ENCODE measurements around the gene ZNF554.

DNA sequence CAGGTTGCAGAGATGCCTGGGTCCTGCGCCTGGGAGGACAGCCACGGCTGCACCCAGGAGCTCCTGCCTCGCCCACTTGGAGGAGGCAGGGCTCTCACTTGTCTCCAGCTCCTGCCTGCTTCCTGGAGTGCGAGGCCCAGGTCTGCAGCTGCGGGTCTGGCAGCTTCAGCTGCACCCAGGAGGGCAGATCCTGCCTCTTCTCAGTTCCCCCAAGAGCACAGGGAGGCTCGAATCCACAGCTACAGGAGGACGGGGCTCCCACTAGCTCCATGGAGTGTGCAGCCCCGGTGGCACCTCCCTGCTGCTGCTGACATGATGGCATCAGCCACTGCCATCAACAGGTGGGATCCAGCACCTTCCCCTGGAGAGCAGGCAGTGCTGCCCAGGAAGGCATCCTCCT is 4.5 kb downstream of the ZNF554 start:
- TF ChIP-seq, protein P1, sequence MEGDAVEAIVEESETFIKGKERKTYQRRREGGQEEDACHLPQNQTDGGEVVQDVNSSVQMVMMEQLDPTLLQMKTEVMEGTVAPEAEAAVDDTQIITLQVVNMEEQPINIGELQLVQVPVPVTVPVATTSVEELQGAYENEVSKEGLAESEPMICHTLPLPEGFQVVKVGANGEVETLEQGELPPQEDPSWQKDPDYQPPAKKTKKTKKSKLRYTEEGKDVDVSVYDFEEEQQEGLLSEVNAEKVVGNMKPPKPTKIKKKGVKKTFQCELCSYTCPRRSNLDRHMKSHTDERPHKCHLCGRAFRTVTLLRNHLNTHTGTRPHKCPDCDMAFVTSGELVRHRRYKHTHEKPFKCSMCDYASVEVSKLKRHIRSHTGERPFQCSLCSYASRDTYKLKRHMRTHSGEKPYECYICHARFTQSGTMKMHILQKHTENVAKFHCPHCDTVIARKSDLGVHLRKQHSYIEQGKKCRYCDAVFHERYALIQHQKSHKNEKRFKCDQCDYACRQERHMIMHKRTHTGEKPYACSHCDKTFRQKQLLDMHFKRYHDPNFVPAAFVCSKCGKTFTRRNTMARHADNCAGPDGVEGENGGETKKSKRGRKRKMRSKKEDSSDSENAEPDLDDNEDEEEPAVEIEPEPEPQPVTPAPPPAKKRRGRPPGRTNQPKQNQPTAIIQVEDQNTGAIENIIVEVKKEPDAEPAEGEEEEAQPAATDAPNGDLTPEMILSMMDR (IDR thresholded peaks at IDR 0.05; ENCODE audit: insufficient read depth, low read length) = no peak
- TF ChIP-seq, protein P2, sequence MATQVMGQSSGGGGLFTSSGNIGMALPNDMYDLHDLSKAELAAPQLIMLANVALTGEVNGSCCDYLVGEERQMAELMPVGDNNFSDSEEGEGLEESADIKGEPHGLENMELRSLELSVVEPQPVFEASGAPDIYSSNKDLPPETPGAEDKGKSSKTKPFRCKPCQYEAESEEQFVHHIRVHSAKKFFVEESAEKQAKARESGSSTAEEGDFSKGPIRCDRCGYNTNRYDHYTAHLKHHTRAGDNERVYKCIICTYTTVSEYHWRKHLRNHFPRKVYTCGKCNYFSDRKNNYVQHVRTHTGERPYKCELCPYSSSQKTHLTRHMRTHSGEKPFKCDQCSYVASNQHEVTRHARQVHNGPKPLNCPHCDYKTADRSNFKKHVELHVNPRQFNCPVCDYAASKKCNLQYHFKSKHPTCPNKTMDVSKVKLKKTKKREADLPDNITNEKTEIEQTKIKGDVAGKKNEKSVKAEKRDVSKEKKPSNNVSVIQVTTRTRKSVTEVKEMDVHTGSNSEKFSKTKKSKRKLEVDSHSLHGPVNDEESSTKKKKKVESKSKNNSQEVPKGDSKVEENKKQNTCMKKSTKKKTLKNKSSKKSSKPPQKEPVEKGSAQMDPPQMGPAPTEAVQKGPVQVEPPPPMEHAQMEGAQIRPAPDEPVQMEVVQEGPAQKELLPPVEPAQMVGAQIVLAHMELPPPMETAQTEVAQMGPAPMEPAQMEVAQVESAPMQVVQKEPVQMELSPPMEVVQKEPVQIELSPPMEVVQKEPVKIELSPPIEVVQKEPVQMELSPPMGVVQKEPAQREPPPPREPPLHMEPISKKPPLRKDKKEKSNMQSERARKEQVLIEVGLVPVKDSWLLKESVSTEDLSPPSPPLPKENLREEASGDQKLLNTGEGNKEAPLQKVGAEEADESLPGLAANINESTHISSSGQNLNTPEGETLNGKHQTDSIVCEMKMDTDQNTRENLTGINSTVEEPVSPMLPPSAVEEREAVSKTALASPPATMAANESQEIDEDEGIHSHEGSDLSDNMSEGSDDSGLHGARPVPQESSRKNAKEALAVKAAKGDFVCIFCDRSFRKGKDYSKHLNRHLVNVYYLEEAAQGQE (IDR thresholded peaks at IDR 0.05; ENCODE audit: insufficient replicate concordance, low read depth) = no peak
- TF ChIP-seq SPI1 (IDR thresholded peaks at IDR 0.05; ENCODE audit: borderline replicate concordance, low read depth) (no peak), POLR2AphosphoS5 (IDR thresholded peaks at IDR 0.05; ENCODE audit: low read depth) (no peak), GABPA (IDR thresholded peaks at IDR 0.05; ENCODE audit: low read depth) (no peak)
